Measurements from ENCODE around the gene DNMT3A. TPM values are rescaled to one million over a fixed set of nuclear protein-coding genes. Genes with fewer than 3 reads are reported as not detected.
"Not testable (repeated sequence)": the region's sequence is repeated elsewhere in the genome, so short reads cannot be mapped to it uniquely, and the experiment has no call there.

Gene DNMT3A
- total RNA-seq, 1 donor from 2014 or later: 8.3 TPM

DNA sequence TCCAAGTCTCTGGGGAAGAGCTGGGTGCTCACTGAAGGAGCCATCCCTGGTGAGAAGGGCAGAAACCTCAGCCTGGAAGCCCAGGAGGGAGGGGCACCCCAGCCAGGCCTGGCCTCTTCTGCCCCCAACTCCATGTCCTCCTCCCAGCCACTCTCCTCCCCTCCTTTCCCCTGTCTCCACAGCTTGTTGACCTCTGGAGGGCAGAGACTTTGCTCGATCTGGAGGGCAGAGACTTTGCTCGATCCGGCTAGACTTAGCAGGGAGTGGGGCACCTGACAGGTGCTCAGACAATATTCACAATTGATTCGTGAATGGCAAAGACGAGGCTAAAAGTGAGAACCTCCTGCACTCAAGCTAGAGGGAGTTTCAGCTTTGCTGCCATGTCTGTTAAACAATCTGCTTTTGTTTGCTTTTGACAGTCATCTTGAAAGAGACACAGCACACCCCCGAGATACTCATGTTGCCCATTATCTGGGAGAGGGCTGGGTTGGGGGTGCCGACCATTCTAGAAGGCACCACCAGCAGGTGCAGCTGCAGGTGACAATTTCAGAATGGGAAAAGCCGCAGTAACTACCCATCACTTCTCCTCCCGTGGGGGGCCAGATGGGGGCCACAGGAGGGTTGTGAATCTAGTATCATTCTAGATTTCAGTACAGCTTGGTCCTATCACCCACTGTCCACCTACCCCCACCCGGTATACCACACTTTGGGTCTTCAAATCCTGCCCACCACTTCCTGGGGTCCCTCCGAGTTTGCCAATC is 54.8 kb downstream of the DNMT3A start:
- ATAC-seq (no peak), DNase-seq (ENCODE audit: low spot score) (no peak)

- peak; percentile 63 for ATAC-seq
- DNase-seq (ENCODE audit: low spot score): no peak
These were observed 55.7 kb downstream of the DNMT3A start for GRCh38 chr2:25286025-25286400.

DNA sequence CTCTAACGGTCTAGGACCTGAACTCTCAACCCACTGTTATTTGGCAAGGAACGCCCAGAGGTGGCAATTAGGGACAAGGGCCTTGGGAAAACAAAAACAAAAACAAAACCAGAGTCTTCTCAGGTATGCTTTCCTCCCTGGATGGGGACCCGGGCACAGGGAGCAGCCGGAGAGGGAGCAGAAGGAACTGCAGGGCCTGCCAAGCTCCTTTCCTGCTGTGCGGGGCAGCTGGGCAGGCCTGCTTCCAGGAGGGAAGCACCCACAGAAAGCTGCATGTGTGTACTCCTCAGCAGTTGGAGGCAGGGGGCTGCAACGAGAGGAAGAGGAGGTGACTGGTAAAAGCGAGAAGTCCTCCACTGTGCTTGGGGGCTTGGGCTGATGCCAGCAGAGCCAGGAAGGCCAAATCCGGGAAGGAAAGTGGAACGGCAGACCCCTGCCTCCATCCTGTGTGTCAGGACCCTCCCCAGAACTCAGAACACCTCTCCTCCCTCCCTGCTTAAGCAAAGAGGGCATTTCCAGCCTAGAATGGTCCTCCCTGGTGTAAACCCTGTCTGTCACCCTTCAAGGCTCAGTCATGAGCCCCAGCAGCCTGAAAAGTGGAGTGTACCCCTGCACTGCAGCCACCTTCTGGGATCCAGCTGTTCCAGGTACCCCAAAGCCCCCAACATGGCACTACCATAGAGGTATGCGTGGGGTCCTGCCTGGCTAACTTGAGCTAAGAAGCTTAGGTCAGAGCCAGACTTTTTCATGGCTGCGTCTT is 56.3 kb downstream of the DNMT3A start:
- no peak for ATAC-seq
- no peak for DNase-seq (ENCODE audit: low spot score)

- ATAC-seq (no peak), DNase-seq (ENCODE audit: low spot score) (no peak)
These were observed 57.0 kb downstream of the DNMT3A start for GRCh38 chr2:25284756-25285155.

GRCh38 chr2:25283921-25284320 is 57.8 kb downstream of the DNMT3A start:
- ATAC-seq (no peak), DNase-seq (ENCODE audit: low spot score) (no peak)

DNA sequence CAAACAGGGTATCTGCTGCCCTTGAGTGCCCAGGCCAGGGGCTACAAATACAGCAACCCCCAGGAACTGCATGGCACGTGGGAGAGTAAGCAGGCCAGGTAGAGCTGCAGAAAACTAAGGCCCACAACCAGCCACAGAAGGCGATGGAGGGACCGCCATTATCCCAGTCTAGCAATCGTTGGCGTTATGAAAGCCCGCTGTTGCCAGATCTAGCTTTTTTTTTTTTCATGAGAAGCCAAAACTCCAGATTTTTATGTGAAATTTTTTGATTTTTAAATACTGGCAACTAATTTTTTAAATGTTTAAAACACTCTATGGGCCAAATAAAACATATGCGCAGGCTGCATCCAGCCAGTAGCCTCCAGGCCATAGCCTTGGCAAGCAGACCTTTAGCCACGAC is 59.8 kb downstream of the DNMT3A start:
- ATAC-seq (no peak), DNase-seq (ENCODE audit: low spot score) (no peak)

DNA sequence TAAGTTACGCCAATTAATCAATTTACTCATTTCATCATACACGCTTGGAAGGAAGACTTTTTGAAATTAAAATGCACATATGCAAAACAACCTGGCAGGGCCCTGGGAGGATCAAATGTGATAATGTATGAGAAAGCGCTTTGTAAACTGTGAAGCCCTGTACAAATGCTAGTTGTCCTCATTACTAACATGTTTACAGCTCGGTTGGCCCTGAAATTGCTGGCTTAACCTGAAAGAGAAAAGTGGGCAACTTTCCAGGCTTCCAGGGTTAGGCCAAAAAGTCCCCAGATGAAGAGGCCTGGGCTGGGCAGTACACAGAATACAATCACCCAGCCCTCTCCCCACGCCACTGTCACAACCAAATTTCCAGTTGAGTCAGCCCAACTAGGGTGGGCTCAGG is 60.2 kb downstream of the DNMT3A start:
- peak; percentile 45 for ATAC-seq
- no peak for DNase-seq (ENCODE audit: low spot score)

GRCh38 chr2:25280051-25280687 is 61.6 kb downstream of the DNMT3A start:
- ATAC-seq (no peak), DNase-seq (ENCODE audit: low spot score) (no peak)

DNA sequence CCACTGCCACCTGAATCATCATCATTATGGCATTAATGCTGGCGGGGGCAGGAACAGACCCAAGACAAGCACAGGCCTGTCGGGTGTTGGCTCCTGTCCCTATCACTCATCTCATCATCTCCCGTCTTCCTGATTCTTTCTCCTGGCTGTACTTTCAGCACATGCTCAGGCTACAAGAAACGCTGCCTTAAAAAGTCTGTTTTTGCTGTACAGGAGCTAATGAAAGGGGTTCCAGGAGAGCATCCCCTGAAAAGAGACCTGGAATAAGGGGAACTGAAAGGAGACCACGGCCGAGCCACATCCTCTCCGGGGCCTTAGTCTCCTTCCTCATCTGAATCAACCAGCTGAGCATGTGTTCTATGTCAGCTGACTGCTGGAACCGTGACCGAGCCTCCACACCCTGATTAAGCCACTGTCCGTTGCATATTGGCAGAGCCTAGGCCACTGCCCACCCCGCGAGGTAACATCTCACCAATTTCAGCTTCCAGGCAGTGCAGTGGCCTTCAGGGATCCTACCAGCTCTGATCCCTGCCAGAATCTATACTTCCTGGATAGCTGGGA is 62.6 kb downstream of the DNMT3A start:
- DNase-seq (ENCODE audit: low spot score): no peak
- peak; percentile 36 for ATAC-seq

DNA sequence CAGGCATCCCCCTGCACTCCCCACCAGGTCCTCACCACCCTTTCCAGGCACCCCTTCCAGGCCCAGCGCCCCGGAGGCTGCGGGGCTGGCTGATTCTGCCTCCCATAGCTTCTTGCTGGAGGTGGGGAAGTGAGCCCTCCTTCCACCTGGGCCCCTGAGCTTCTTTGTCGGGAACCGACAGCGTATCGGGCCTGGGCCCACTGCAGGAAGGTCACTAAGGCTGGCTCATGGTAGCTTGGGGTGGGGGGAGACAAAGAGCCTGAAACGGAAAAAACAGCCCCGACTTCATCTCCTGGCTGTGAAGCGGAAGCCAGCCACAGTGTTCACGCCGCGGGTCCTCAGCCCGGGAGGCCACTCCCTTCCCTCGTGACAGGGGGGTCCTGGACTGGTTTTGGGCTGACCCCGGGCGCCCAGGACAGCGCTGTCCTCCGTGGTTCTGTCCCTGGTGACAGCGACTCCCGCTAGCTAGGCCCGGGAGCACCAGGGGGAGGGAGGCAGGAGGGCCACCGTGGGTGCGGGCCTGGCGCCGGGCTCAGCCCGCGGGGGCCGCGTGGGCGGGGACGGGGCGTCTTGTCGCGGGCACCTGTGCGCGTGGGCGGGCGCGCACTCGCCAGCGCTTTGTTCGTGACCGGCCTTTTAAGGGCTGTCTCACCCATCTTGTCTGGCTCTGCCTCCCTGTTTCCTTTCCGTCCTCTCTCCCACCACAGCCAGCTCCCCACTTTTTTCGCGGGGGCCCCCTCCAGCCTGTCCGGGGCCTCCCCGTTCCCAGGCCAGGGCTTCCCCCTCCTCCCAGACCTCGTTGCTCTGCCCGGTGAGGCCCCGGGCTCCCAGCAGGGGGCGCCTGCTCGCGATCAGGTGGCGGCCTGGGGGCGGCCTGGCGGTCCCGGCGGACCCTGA is 64.9 kb downstream of the DNMT3A start:
- DNase-seq (ENCODE audit: low spot score) (peak; percentile 55), ATAC-seq (peak; percentile 48)

GRCh38 chr2:25275575-25275965 is 66.2 kb downstream of the DNMT3A start:
- no peak for DNase-seq (ENCODE audit: low spot score)

DNA sequence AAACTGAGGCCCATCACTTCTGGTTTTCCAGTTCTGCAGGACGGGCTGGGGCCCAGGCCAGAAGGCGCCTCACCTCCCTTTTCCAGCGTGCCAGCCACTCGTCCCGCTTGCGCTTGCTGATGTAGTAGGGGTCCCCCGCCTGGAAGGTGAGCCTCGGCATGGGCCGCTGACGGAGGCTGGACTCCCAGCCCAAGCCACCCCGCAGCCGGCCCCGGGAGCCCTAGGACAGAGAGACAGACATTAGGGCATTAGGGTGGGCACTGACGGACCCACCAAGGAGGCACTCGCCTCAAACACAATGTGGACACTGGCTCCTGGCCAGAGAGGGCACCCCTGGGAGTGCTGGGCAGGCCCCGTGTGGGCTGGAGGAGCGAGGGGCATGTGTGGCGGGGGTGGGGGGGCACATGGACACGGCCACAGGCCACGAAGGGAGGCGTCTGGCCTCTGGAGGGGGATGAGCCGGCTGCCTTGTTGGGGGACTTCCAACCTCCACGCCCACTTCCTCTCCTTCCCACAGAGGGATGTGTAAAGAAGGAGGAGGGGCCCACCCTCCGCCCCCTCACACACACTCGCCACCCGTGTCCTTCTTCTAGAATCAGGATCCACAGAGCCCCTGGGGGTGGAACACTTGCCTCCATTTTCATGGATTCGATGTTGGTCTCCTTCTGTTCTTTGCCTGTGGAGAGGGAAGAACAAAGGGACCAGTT is 66.7 kb downstream of the DNMT3A start:
- peak; percentile 38 for ATAC-seq
- DNase-seq (ENCODE audit: low spot score): no peak

More at GRCh38 chr2:25275575-25275965, 66.2 kb downstream of the DNMT3A start:
- ATAC-seq: no peak

DNA sequence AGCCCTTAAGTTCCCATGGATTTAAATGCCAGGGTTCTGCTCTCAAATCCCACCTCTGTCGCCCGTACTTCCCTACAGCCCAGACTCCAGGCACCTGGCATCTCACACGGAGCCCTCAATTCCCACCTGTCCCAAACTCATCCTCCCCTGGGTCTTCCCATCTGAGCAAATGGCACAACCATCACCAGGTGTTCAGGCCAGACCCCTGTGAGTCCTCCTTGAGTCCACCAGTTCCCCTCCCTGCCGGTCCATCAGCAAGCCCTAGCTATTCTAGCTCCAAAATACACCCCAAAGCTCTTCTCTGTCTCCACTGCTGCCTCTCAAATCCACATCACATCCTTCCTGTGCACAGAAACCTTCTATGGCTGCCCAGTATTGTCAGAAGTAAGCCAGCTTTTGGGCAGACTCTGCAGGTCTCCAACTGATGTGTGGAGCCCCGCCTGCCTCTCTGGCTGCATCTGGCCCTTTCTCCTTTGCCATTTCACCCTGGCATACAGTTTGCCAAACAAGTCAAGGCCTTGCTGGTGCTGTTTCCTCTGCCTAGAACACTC is 67.7 kb downstream of the DNMT3A start:
- ATAC-seq: no peak
- DNase-seq (ENCODE audit: low spot score): no peak

- ATAC-seq; DNase-seq (ENCODE audit: low spot score): not testable (repeated sequence)
These were observed 69.0 kb downstream of the DNMT3A start for GRCh38 chr2:25272705-25273104.

DNA sequence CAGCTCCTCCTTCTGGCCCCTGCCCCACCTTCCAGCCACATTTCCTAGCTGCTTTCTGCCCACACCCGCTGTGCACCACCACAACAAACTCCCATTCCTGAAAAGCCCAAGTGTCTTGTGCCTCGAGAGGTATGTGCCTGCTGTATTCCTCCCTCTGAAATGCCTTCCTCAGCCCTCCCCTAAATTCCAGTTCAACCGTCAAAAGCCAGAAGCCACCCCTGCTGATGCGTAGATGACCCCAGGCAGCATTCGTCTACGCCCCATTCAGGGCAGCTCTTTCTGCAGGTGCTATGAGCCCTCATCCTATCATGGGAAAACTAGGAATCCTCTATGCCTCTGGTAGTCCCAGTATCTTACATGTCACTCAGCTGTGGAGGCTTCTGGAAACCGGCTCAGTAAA is 71.7 kb downstream of the DNMT3A start:
- ATAC-seq (no peak), DNase-seq (ENCODE audit: low spot score) (no peak)

- ATAC-seq (no peak), DNase-seq (ENCODE audit: low spot score) (no peak)
These were observed 72.5 kb downstream of the DNMT3A start for GRCh38 chr2:25269233-25269632.

DNA sequence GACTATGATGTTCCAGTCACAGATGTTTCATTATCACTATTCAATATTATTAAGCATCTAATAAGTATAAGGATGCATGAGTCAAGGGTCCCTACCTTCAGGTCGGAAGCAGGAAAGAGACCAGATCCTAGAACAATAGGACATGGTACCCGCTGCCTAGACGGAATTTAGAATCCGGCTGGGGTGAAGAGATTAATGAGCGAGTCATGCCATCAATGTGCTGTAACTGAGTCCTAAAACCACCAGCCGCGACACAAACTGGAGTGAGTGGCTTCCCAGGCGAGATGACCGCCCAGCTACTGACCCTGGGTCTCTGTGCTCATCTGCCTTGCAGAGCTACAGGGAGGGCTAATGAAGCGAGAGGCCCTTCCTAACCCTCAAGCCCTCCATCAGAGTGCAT is 73.6 kb downstream of the DNMT3A start:
- DNase-seq (ENCODE audit: low spot score) (no peak), ATAC-seq (no peak)

- DNase-seq (ENCODE audit: low spot score) (no peak), ATAC-seq (no peak)
These were observed 75.3 kb downstream of the DNMT3A start for GRCh38 chr2:25266399-25266798.

DNA sequence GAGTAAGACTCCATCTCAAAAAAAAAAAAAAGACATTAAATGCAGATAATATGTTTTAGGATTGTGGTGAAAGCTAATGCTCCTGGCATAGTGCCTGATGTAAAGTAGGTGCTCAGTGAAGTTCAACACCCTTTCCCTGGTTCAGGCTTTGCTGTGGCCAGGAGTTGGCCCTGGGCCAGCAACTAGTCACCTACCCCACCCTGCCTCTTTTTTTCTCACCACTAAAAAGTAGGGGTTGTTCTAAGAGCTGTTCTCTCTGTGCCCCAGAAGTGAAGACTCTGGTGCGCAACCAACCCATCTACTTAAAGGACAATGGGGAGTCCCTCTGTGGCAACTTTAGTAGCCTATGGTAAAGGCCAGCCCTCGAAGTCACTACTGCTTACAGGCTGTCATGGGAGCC is 75.9 kb downstream of the DNMT3A start:
- ATAC-seq: no peak

GRCh38 chr2:25265001-25265400 is 76.7 kb downstream of the DNMT3A start:
- DNase-seq (ENCODE audit: low spot score): no peak
- no peak for ATAC-seq

More for the DNA sequence above, 75.9 kb downstream of the DNMT3A start:
- DNase-seq (ENCODE audit: low spot score): no peak

All from left lobe of liver (tissue), 2 donors.